ENCODE measurements around the gene AP3B1.
"Not testable (repeated sequence)": the region's sequence is repeated elsewhere in the genome, so short reads cannot be mapped to it uniquely, and the experiment has no call there.

Gene AP3B1

GRCh38 chr5:78050888-78051287 is 243.6 kb downstream of the AP3B1 start:
- Histone ChIP-seq H3K9ac (ENCODE audit: low read length) (no peak overlapping the region), H3K4me3 (ENCODE audit: insufficient read depth, low read length, poor library complexity, severe bottlenecking) (no peak overlapping the region), H3K4me2 (ENCODE audit: low read depth, low read length, poor library complexity, severe bottlenecking) (no peak overlapping the region)

GRCh38 chr5:78046823-78047222 is 247.7 kb downstream of the AP3B1 start:
- H3K9me2 ChIP-seq (replicated peaks; ENCODE audit: insufficient read depth, low read length); H3K36me3 ChIP-seq (ENCODE audit: low read length); H3K9ac ChIP-seq (ENCODE audit: low read length); H4K20me1 ChIP-seq (ENCODE audit: low read depth, low read length); H3K4me3 ChIP-seq (ENCODE audit: insufficient read depth, low read length, poor library complexity, severe bottlenecking); H3K27ac ChIP-seq (ENCODE audit: low read depth, low read length); H3K4me2 ChIP-seq (ENCODE audit: low read depth, low read length, poor library complexity, severe bottlenecking); H3F3A ChIP-seq (ENCODE audit: insufficient read depth); H3K9me3 ChIP-seq (ENCODE audit: insufficient read depth, low read length); H3K79me2 ChIP-seq (ENCODE audit: insufficient read depth, low read length); H3K27me3 ChIP-seq (ENCODE audit: low read length); H2AFZ ChIP-seq (ENCODE audit: low read depth, low read length, severe bottlenecking): not testable (repeated sequence)

More at GRCh38 chr5:78050888-78051287, 243.6 kb downstream of the AP3B1 start:
- Histone ChIP-seq H3K36me3 (ENCODE audit: low read length) (no peaks in the 10 kb centered on the region), H3K27me3 (ENCODE audit: low read length) (no peaks in the 10 kb centered on the region), H3K9me3 (ENCODE audit: insufficient read depth, low read length) (no peaks in the 10 kb centered on the region), H2AFZ (ENCODE audit: low read depth, low read length, severe bottlenecking) (no peak overlapping the region), H3K9me2 (replicated peaks; ENCODE audit: insufficient read depth, low read length) (no peaks in the 10 kb centered on the region), H4K20me1 (ENCODE audit: low read depth, low read length) (no peaks in the 10 kb centered on the region), H3F3A (ENCODE audit: insufficient read depth) (0 out of 2 replicates have a peak, but pooled peaks cover 4% of the 10 kb centered on the region), H3K27ac (ENCODE audit: low read depth, low read length) (no peak overlapping the region), H3K79me2 (ENCODE audit: insufficient read depth, low read length) (no peaks in the 10 kb centered on the region)
- TF ChIP-seq CTCF (IDR thresholded peaks at IDR 0.05; ENCODE audit: insufficient read depth, low read length, poor library complexity, severe bottlenecking) (no peak), EZH2phosphoT487 (conservative IDR thresholded peaks at IDR 0.05; ENCODE audit: low read length) (no peak)

GRCh38 chr5:78046006-78046405 is 248.5 kb downstream of the AP3B1 start:
- TF ChIP-seq CTCF (IDR thresholded peaks at IDR 0.05; ENCODE audit: insufficient read depth, low read length, poor library complexity, severe bottlenecking), result no peak
- TF ChIP-seq EZH2phosphoT487 (conservative IDR thresholded peaks at IDR 0.05; ENCODE audit: low read length), result no peak
- H3K9me2 ChIP-seq (replicated peaks; ENCODE audit: insufficient read depth, low read length), result no peaks in the 10 kb centered on the region

GRCh38 chr5:78041805-78042204 is 252.7 kb downstream of the AP3B1 start:
- H2AFZ ChIP-seq (ENCODE audit: low read depth, low read length, severe bottlenecking), result no peak overlapping the region
- H3K4me2 ChIP-seq (ENCODE audit: low read depth, low read length, poor library complexity, severe bottlenecking), result no peak overlapping the region
- H3K4me3 ChIP-seq (ENCODE audit: insufficient read depth, low read length, poor library complexity, severe bottlenecking), result no peak overlapping the region
- no peaks in the 10 kb centered on the region for H3K9me2 ChIP-seq (replicated peaks; ENCODE audit: insufficient read depth, low read length)
- H3K27me3 ChIP-seq (ENCODE audit: low read length), result no peaks in the 10 kb centered on the region
- H3K9me3 ChIP-seq (ENCODE audit: insufficient read depth, low read length), result no peaks in the 10 kb centered on the region
- H3K9ac ChIP-seq (ENCODE audit: low read length), result no peak overlapping the region
- H4K20me1 ChIP-seq (ENCODE audit: low read depth, low read length), result no peaks in the 10 kb centered on the region
- H3K27ac ChIP-seq (ENCODE audit: low read depth, low read length), result no peak overlapping the region
- TF ChIP-seq EZH2phosphoT487 (conservative IDR thresholded peaks at IDR 0.05; ENCODE audit: low read length) (no peak), CTCF (IDR thresholded peaks at IDR 0.05; ENCODE audit: insufficient read depth, low read length, poor library complexity, severe bottlenecking) (no peak)
- H3K79me2 ChIP-seq (ENCODE audit: insufficient read depth, low read length), result no peaks in the 10 kb centered on the region
- no peaks in the 10 kb centered on the region for H3K36me3 ChIP-seq (ENCODE audit: low read length)
- H3F3A ChIP-seq (ENCODE audit: insufficient read depth), result no peaks in the 10 kb centered on the region

More at GRCh38 chr5:78046006-78046405, 248.5 kb downstream of the AP3B1 start:
- Histone ChIP-seq H3K27me3 (ENCODE audit: low read length) (no peaks in the 10 kb centered on the region), H3K27ac (ENCODE audit: low read depth, low read length) (no peak overlapping the region), H3K79me2 (ENCODE audit: insufficient read depth, low read length) (no peaks in the 10 kb centered on the region), H3K36me3 (ENCODE audit: low read length) (no peaks in the 10 kb centered on the region), H4K20me1 (ENCODE audit: low read depth, low read length) (no peaks in the 10 kb centered on the region), H3K4me2 (ENCODE audit: low read depth, low read length, poor library complexity, severe bottlenecking) (no peak overlapping the region), H3K9me3 (ENCODE audit: insufficient read depth, low read length) (no peaks in the 10 kb centered on the region), H3K9ac (ENCODE audit: low read length) (no peak overlapping the region), H3K4me3 (ENCODE audit: insufficient read depth, low read length, poor library complexity, severe bottlenecking) (no peak overlapping the region), H2AFZ (ENCODE audit: low read depth, low read length, severe bottlenecking) (no peak overlapping the region), H3F3A (ENCODE audit: insufficient read depth) (no peaks in the 10 kb centered on the region)

Measured in SU-DHL-6 (cell line).